ENCODE results near the gene RGSL1.

RGSL1 gene

GRCh38 chr1:182450087-182450486 lies at the start of gene RGSL1:
TSS of gene RGSL1 (plus strand) at chr1:182450146. CDS start at chr1:182450166, 20 bp downstream.
- no peak for TF ChIP-seq CTCF (IDR thresholded peaks at IDR 0.05; ENCODE audit: poor library complexity, severe bottlenecking)
- DNase-seq (ENCODE audit: low spot score) (no peak), ATAC-seq (ENCODE audit: low read depth) (no peak)
- Histone ChIP-seq H3K27ac (ENCODE audit: poor library complexity, severe bottlenecking) (no peak within 1 kb of the TSS), H3K27me3 (ENCODE audit: insufficient read depth, poor library complexity, severe bottlenecking) (no peaks in the 10 kb centered on the region), H3K4me3 (ENCODE audit: severe bottlenecking) (no peak within 1 kb of the TSS), H3K4me1 (ENCODE audit: insufficient read depth, poor library complexity, severe bottlenecking) (no peaks in the 10 kb centered on the region), H3K9me3 (ENCODE audit: severe bottlenecking) (no peaks in the 10 kb centered on the region), H3K36me3 (ENCODE audit: low read depth) (no peaks in the 10 kb centered on the region)

GRCh38 chr1:182400567-182400966 lies 49.4 kb upstream of the RGSL1 start, which contains the start of gene TEDDM1:
TSS of gene TEDDM1 (minus strand) at chr1:182400667. CDS start at chr1:182400485, 182 bp downstream.
- Histone ChIP-seq H3K36me3 (ENCODE audit: low read depth) (no peaks in the 10 kb centered on the region), H3K9me3 (ENCODE audit: severe bottlenecking) (no peaks in the 10 kb centered on the region), H3K4me1 (ENCODE audit: insufficient read depth, poor library complexity, severe bottlenecking) (peaks cover 7% of the 10 kb centered on the region), H3K27me3 (ENCODE audit: insufficient read depth, poor library complexity, severe bottlenecking) (no peaks in the 10 kb centered on the region), H3K4me3 (ENCODE audit: severe bottlenecking) (no peak within 1 kb of the TSS), H3K27ac (ENCODE audit: poor library complexity, severe bottlenecking) (no peak within 1 kb of the TSS)
- no peak for ATAC-seq (ENCODE audit: low read depth)
- no peak for TF ChIP-seq CTCF (IDR thresholded peaks at IDR 0.05; ENCODE audit: poor library complexity, severe bottlenecking)
- DNase-seq (ENCODE audit: low spot score): no peak

- DNase-seq (ENCODE audit: low spot score) (no peak), ATAC-seq (ENCODE audit: low read depth) (no peak)
- H3K27me3 ChIP-seq (ENCODE audit: insufficient read depth, poor library complexity, severe bottlenecking): no peaks in the 10 kb centered on the region
- no peak for TF ChIP-seq CTCF (IDR thresholded peaks at IDR 0.05; ENCODE audit: poor library complexity, severe bottlenecking)
- no peaks in the 10 kb centered on the region for H3K9me3 ChIP-seq (ENCODE audit: severe bottlenecking)
- no peak overlapping the region for H3K4me3 ChIP-seq (ENCODE audit: severe bottlenecking)
- no peaks in the 10 kb centered on the region for H3K36me3 ChIP-seq (ENCODE audit: low read depth)
- H3K27ac ChIP-seq (ENCODE audit: poor library complexity, severe bottlenecking): no peak overlapping the region
- no peaks in the 10 kb centered on the region for H3K4me1 ChIP-seq (ENCODE audit: insufficient read depth, poor library complexity, severe bottlenecking)
Measured at GRCh38 chr1:182404781-182405180, 45.2 kb upstream of the RGSL1 start.

GRCh38 chr1:182405578-182405977 lies 44.4 kb upstream of the RGSL1 start:
- TF ChIP-seq CTCF (IDR thresholded peaks at IDR 0.05; ENCODE audit: poor library complexity, severe bottlenecking): no peak
- DNase-seq (ENCODE audit: low spot score) (no peak), ATAC-seq (ENCODE audit: low read depth) (no peak)
- no peaks in the 10 kb centered on the region for H3K9me3 ChIP-seq (ENCODE audit: severe bottlenecking)
- no peaks in the 10 kb centered on the region for H3K4me1 ChIP-seq (ENCODE audit: insufficient read depth, poor library complexity, severe bottlenecking)
- H3K4me3 ChIP-seq (ENCODE audit: severe bottlenecking): no peak overlapping the region
- H3K36me3 ChIP-seq (ENCODE audit: low read depth): no peaks in the 10 kb centered on the region
- no peaks in the 10 kb centered on the region for H3K27me3 ChIP-seq (ENCODE audit: insufficient read depth, poor library complexity, severe bottlenecking)
- no peak overlapping the region for H3K27ac ChIP-seq (ENCODE audit: poor library complexity, severe bottlenecking)

- Histone ChIP-seq H3K4me3 (ENCODE audit: severe bottlenecking) (no peak overlapping the region), H3K36me3 (ENCODE audit: low read depth) (no peaks in the 10 kb centered on the region), H3K4me1 (ENCODE audit: insufficient read depth, poor library complexity, severe bottlenecking) (no peaks in the 10 kb centered on the region), H3K9me3 (ENCODE audit: severe bottlenecking) (no peaks in the 10 kb centered on the region), H3K27ac (ENCODE audit: poor library complexity, severe bottlenecking) (no peak overlapping the region), H3K27me3 (ENCODE audit: insufficient read depth, poor library complexity, severe bottlenecking) (no peaks in the 10 kb centered on the region)
- TF ChIP-seq CTCF (IDR thresholded peaks at IDR 0.05; ENCODE audit: poor library complexity, severe bottlenecking): no peak
- no peak for DNase-seq (ENCODE audit: low spot score)
- no peak for ATAC-seq (ENCODE audit: low read depth)
Measured at GRCh38 chr1:182406012-182406411, 43.9 kb upstream of the RGSL1 start.
